ENCODE data around the gene CGNL1.

DNA sequence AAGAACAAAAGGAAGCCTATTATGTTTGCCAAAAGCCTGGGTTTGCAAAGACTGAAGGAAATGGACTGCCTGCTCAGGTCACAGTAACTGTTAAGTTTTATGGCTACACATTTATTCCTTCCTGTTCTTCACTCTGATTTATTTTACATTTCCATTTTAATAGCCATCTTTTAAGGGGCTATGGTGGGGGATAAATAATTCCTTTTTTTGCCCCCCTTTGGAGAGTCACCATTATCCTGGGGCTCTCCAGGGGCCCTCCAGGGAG, 161.9 kb downstream of the CGNL1 start:
- TF ChIP-seq, protein P1, sequence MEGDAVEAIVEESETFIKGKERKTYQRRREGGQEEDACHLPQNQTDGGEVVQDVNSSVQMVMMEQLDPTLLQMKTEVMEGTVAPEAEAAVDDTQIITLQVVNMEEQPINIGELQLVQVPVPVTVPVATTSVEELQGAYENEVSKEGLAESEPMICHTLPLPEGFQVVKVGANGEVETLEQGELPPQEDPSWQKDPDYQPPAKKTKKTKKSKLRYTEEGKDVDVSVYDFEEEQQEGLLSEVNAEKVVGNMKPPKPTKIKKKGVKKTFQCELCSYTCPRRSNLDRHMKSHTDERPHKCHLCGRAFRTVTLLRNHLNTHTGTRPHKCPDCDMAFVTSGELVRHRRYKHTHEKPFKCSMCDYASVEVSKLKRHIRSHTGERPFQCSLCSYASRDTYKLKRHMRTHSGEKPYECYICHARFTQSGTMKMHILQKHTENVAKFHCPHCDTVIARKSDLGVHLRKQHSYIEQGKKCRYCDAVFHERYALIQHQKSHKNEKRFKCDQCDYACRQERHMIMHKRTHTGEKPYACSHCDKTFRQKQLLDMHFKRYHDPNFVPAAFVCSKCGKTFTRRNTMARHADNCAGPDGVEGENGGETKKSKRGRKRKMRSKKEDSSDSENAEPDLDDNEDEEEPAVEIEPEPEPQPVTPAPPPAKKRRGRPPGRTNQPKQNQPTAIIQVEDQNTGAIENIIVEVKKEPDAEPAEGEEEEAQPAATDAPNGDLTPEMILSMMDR (IDR thresholded peaks at IDR 0.05) = no peak
- TF ChIP-seq POLR2A (IDR thresholded peaks at IDR 0.05; ENCODE audit: low read length) (no peak), FOSL2 (IDR thresholded peaks at IDR 0.05) (no peak), FOSL2 (CRISPR knock-in tag; IDR thresholded peaks at IDR 0.05) (no peak), CHD2 (IDR thresholded peaks at IDR 0.05; ENCODE audit: low read length, partially characterized antibody) (no peak)
- TF ChIP-seq, protein P2, sequence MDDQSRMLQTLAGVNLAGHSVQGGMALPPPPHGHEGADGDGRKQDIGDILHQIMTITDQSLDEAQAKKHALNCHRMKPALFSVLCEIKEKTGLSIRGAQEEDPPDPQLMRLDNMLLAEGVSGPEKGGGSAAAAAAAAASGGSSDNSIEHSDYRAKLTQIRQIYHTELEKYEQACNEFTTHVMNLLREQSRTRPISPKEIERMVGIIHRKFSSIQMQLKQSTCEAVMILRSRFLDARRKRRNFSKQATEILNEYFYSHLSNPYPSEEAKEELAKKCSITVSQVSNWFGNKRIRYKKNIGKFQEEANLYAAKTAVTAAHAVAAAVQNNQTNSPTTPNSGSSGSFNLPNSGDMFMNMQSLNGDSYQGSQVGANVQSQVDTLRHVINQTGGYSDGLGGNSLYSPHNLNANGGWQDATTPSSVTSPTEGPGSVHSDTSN (IDR thresholded peaks at IDR 0.05) = no peak
